Retinal pigment epithelial cell (primary cell): Measurements from ENCODE around the gene DCDC2B.

ENCODE experiments used
- DNase-seq: peaks from one replicate; pipeline ENCODE4 v3.0.0-alpha.2; 2010; ENCODE audit warnings: low read depth
- H3K4me3 ChIP-seq: 2 replicates; pipeline ENCODE4 v1.5.1; 2011; ENCODE audit warnings: mild to moderate bottlenecking, low read length, control low read depth, moderate library complexity
- TF ChIP-seq, protein P1 (sequence below): conservative IDR thresholded peaks from 2 replicates; pipeline ENCODE4 v1.5.1; 2011; ENCODE audit warnings: low read depth, low read length, control low read depth, inconsistent platforms

The DCDC2B gene

DNA sequence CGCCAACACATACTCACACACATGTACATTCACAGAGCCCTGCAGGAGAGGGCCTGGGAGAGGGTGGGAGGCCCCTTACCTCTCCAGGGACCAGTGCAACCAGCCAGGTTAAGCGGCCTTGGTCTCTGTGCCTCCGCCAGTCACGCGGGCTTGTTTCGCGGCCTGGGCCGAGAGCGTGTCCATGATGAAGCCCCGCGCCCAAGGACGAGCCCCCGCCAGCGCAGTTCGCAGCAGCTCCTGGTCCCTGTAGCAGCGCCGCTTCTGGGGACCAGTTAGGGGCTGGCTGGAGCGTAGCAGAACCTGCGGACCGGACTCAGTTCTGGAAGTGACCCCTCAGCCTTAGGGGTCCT is 30.9 kb downstream of the DCDC2B start:
- H3K4me3 ChIP-seq: peak overlapping the region; percentile 56
- TF ChIP-seq, protein P1, sequence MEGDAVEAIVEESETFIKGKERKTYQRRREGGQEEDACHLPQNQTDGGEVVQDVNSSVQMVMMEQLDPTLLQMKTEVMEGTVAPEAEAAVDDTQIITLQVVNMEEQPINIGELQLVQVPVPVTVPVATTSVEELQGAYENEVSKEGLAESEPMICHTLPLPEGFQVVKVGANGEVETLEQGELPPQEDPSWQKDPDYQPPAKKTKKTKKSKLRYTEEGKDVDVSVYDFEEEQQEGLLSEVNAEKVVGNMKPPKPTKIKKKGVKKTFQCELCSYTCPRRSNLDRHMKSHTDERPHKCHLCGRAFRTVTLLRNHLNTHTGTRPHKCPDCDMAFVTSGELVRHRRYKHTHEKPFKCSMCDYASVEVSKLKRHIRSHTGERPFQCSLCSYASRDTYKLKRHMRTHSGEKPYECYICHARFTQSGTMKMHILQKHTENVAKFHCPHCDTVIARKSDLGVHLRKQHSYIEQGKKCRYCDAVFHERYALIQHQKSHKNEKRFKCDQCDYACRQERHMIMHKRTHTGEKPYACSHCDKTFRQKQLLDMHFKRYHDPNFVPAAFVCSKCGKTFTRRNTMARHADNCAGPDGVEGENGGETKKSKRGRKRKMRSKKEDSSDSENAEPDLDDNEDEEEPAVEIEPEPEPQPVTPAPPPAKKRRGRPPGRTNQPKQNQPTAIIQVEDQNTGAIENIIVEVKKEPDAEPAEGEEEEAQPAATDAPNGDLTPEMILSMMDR: no peak
- DNase-seq: no peak

GRCh38 chr1:32240140-32240951 is 31.5 kb downstream of the DCDC2B start:
- no peak for DNase-seq
- TF ChIP-seq, protein P1: peak; percentile 29
- H3K4me3 ChIP-seq: peak overlapping the region; percentile 56

DNA sequence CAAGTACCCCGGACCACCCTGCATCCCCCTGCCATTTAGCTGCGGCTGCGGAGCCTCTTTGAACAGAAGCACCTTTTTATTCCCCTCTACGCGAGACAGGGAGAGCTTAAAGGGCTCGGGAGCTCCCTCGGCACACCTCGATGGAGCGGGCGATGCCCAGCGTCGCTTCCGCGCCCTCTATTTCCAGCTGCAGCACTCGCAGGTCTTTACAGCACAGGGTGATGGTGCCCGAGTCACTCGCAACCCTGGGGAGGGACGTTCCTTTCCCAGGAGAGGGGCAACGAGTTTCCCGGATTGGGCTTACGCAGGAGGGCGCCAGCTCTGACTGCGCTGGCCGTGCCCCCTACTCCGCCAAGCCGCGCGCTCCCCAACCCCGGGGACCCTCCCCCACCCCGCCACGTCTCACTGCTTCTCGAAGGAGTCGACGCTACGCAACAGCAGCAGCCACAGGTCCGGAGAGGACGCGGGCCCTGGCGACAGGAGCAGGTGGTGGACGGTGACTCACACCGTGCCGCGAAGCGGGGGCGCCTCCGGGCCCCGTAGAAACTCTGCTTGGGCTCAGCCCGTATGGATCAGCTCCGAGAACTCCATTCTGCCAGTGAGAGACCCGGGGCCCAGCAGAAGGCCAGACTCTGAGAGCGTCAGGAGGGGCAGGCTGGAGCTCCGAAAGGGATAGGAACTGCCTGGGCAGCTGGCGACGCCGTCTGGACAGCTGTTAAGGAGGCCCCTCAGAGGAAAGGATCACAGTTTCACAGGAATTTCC is 32.3 kb downstream of the DCDC2B start:
- DNase-seq: no peak
- H3K4me3 ChIP-seq: peak overlapping the region; percentile 56
- TF ChIP-seq, protein P1: no peak

GRCh38 chr1:32242341-32242851 is 33.5 kb downstream of the DCDC2B start:
- TF ChIP-seq, protein P1: no peak
- H3K4me3 ChIP-seq: no peak overlapping the region
- DNase-seq: no peak

- DNase-seq: no peak
- TF ChIP-seq, protein P1: no peak
- H3K4me3 ChIP-seq: no peak within 1 kb of the TSS
Measured at GRCh38 chr1:32246888-32247273, 38.0 kb downstream of the DCDC2B start, which contains the start of gene FAM167B. Gene FAM167B, plus strand, starts transcription at chr1:32247222. Its CDS starts 200 bp downstream, at chr1:32247422.

DNA sequence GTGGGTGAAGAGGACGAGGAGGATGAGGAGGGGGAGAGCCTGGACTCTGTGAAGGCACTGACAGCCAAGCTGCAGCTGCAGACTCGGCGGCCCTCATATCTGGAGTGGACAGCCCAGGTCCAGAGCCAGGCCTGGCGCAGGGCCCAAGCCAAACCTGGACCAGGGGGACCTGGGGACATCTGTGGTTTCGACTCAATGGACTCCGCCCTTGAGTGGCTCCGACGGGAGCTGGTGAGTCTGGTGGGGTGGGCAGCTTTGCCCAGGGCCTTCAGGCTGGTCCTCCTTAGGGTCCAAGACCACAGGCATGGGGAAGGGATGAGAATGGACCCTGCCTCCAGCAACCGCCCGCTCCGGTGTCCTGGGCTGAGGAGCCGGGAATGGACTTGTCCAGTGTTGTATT is 38.6 kb downstream of the DCDC2B start:
- DNase-seq: no peak
- TF ChIP-seq, protein P1: no peak
- no peak overlapping the region for H3K4me3 ChIP-seq
